HUES6 (cell line): ENCODE data around the gene MYO3B.

ENCODE experiments used
- H3K27ac ChIP-seq: 2 replicates; pipeline ENCODE4 v1.7.0; 2013; ENCODE audit warnings: low read depth, mild to moderate bottlenecking, low read length, inconsistent platforms
- H3K27me3 ChIP-seq: 2 replicates; pipeline ENCODE4 v1.6.1; 2013; ENCODE audit warnings: low read length; ENCODE audit not compliant: control insufficient read depth, insufficient read depth
- H3K36me3 ChIP-seq: 2 replicates; pipeline ENCODE4 v1.6.1; 2013; ENCODE audit warnings: low read length; ENCODE audit not compliant: control insufficient read depth, insufficient read depth
- H3K4me1 ChIP-seq: 2 replicates; pipeline ENCODE4 v1.6.1; 2013; ENCODE audit warnings: low read length; ENCODE audit not compliant: control insufficient read depth, insufficient read depth
- H3K4me3 ChIP-seq: 2 replicates; pipeline ENCODE4 v1.5.1; 2013; ENCODE audit warnings: low read depth, low read length
- H3K9ac ChIP-seq: one replicate; pipeline ENCODE4 v1.6.1; 2013; ENCODE audit warnings: mild to moderate bottlenecking, low read length
- H3K9me3 ChIP-seq: 2 replicates; pipeline ENCODE4 v1.6.1; 2013; ENCODE audit warnings: low read depth, low read length; ENCODE audit not compliant: control insufficient read depth, insufficient read depth

The MYO3B gene

DNA sequence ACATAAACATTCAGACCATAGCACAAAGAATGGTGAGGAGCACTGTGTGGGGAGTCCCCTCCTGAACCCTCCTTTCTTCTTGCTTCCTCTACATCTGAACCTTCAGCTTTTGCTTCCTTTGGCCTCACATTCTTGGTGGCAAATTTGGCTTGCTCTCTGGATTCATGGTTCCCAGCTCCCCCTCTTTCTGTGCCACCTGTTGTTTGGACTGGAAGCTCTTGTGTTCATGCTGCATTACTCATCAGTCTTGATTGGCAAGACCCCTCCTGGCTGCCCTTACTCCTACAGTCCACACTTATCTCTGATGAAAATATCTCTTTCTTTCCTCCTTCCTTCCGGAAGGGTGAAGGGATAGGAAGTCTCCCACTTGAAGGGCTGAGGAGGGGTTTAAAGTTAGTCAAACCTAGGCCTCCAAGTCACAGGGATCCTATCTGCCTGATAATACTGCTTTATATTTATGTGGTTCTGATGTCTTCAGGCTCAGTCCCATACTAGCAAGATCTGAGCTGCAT, 70.0 kb downstream of the MYO3B start:
- Histone ChIP-seq H3K4me1 (no peaks in the 10 kb centered on the region), H3K36me3 (no peaks in the 10 kb centered on the region), H3K9me3 (no peaks in the 10 kb centered on the region; the same call in 1 of the 2 replicates), H3K9ac (no peak overlapping the region), H3K27me3 (no peaks in the 10 kb centered on the region), H3K27ac (no peak overlapping the region), H3K4me3 (no peak overlapping the region)

GRCh38 chr2:170248574-170249393, 70.8 kb downstream of the MYO3B start:
- no peak overlapping the region for H3K4me3 ChIP-seq
- no peak overlapping the region for H3K27ac ChIP-seq
- no peaks in the 10 kb centered on the region for H3K4me1 ChIP-seq
- no peak overlapping the region for H3K9ac ChIP-seq
- H3K9me3 ChIP-seq, result no peaks in the 10 kb centered on the region; the same call in 1 of the 2 replicates
- H3K27me3 ChIP-seq, result no peaks in the 10 kb centered on the region
- H3K36me3 ChIP-seq, result no peaks in the 10 kb centered on the region

DNA sequence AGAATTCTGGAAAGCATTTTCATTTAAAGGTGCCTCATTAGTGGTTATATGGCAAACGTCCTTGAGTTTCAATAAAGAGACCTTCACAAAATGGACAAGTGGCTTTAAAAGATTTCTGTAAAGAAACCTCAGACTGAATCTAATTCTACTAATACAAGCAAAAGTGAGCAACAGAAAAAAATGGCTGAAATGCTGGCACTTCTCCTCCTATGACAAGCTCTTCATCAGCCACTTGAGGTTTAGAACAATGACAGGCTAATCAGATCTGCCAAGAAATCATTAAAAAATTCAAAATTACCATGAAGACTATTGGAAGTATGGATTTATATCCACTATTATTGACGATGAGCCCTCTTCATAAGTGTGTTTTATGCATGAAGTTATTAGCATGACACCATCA, 71.8 kb downstream of the MYO3B start:
- H3K4me1 ChIP-seq, result no peaks in the 10 kb centered on the region; the same call in 1 of the 2 replicates
- H3K9me3 ChIP-seq, result no peaks in the 10 kb centered on the region; the same call in 1 of the 2 replicates
- H3K27me3 ChIP-seq, result no peaks in the 10 kb centered on the region
- no peaks in the 10 kb centered on the region for H3K36me3 ChIP-seq
- no peak overlapping the region for H3K9ac ChIP-seq
- H3K4me3 ChIP-seq, result no peak overlapping the region
- H3K27ac ChIP-seq, result no peak overlapping the region

DNA sequence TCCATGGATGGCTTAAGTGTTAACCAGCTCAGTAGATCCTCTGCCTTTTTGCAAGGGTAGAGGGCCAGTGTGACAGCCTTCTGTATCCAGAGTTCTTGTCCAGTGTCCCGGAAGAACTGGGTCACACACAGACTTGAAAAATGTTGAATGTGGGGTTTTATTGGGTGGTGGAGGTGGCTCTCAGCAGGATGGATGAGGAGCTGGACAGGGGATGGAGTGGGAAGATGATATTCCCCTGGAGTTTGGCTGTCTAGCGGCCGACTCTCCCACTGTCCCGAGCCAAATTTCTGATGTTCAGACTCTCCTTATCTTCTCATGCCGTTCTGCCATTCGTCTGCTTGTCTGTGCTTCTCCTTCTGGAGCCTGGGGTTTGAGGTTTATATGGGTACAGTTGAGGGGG, 72.6 kb downstream of the MYO3B start:
- H3K4me1 ChIP-seq, result no peaks in the 10 kb centered on the region; the same call in 1 of the 2 replicates
- no peak overlapping the region for H3K4me3 ChIP-seq
- no peak overlapping the region for H3K27ac ChIP-seq
- no peaks in the 10 kb centered on the region for H3K36me3 ChIP-seq
- H3K9me3 ChIP-seq, result no peaks in the 10 kb centered on the region; the same call in 1 of the 2 replicates
- no peak overlapping the region for H3K9ac ChIP-seq
- H3K27me3 ChIP-seq, result no peaks in the 10 kb centered on the region

DNA sequence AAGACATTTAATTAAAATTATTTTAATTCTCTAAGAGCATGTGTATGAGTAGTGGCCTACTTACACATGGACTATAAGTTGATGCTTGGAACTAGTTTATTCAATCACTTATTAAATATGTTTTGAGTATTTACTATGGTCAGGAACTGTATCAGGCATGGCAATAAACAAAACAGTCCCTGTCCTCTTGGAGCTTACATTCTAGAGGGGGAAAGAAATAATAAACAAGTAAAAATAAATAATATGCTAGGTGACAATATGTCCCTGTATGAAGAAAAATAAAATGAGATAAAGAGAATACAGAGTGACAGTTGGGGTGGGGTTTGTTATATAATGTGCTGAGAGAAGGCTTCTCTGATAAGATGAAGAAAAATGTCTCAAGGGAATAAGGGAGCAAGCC, 74.5 kb downstream of the MYO3B start:
- Histone ChIP-seq H3K27me3 (no peaks in the 10 kb centered on the region), H3K9ac (no peak overlapping the region), H3K36me3 (no peaks in the 10 kb centered on the region), H3K4me1 (no peaks in the 10 kb centered on the region; the same call in 1 of the 2 replicates), H3K4me3 (no peak overlapping the region), H3K27ac (no peak overlapping the region), H3K9me3 (no peaks in the 10 kb centered on the region; the same call in 1 of the 2 replicates)

GRCh38 chr2:170253721-170254230, 75.8 kb downstream of the MYO3B start:
- H3K27ac ChIP-seq, result no peak overlapping the region; the same call in 1 of the 2 replicates
- H3K4me1 ChIP-seq, result no peaks in the 10 kb centered on the region; the same call in 1 of the 2 replicates
- no peaks in the 10 kb centered on the region for H3K27me3 ChIP-seq

GRCh38 chr2:170254293-170254732, 76.4 kb downstream of the MYO3B start:
- no peak overlapping the region; the same call in 1 of the 2 replicates for H3K27ac ChIP-seq
- no peaks in the 10 kb centered on the region; the same call in 1 of the 2 replicates for H3K4me1 ChIP-seq
- no peak overlapping the region for H3K4me3 ChIP-seq
- H3K9me3 ChIP-seq, result no peaks in the 10 kb centered on the region; the same call in 1 of the 2 replicates
- no peaks in the 10 kb centered on the region for H3K27me3 ChIP-seq
- peak overlapping the region; percentile 38 for H3K9ac ChIP-seq
- H3K36me3 ChIP-seq, result no peaks in the 10 kb centered on the region

More at GRCh38 chr2:170253721-170254230, 75.8 kb downstream of the MYO3B start:
- peak overlapping the region; percentile 38 for H3K9ac ChIP-seq
- no peaks in the 10 kb centered on the region; the same call in 1 of the 2 replicates for H3K9me3 ChIP-seq
- no peak overlapping the region for H3K4me3 ChIP-seq
- H3K36me3 ChIP-seq, result no peaks in the 10 kb centered on the region

DNA sequence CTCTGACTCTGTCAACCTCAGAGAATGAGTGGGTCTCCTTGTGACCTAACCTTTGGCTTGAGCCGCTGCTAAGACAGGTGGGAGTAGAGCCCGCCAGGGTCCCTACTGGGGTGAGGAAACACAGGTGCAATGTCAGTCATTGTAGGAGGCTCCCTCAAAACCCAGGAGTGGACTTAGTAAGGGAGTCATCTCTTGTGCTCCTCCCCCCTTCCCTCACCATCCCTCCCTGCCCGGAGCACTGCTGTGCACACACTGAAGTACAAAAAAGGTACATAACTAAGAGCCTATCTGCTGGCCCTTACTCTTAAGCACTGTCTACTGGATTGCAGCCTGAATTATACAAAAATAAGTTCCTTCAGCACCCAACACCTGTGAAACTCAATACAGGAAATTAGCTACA, 77.2 kb downstream of the MYO3B start:
- Histone ChIP-seq H3K4me1 (no peaks in the 10 kb centered on the region; the same call in 1 of the 2 replicates), H3K36me3 (no peaks in the 10 kb centered on the region), H3K9ac (no peak overlapping the region), H3K4me3 (no peak overlapping the region), H3K9me3 (no peaks in the 10 kb centered on the region; the same call in 1 of the 2 replicates), H3K27ac (no peak overlapping the region), H3K27me3 (no peaks in the 10 kb centered on the region)

DNA sequence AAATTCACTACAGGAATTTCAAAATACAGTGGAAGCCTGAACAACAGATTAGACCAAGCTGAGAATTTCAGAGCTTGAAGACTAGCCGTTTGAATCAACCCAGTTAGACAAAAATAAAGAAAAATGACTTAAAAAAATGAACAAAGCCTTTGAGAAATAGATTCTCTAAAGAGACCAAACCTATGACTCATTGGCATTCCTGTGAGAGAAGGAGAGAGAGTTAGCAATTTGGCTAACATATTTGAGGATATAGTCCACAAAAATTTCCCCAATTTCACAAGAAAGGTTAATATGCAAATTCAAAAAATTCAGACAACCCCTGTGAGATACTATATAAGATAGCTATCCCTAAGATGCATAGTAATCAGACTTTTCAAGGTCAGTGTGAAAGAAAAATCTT, 78.0 kb downstream of the MYO3B start:
- Histone ChIP-seq H3K27me3 (no peaks in the 10 kb centered on the region), H3K36me3 (no peaks in the 10 kb centered on the region), H3K9ac (no peak overlapping the region), H3K9me3 (peaks cover 5% of the 10 kb centered on the region), H3K27ac (no peak overlapping the region), H3K4me3 (no peak overlapping the region), H3K4me1 (no peaks in the 10 kb centered on the region; the same call in 1 of the 2 replicates)

DNA sequence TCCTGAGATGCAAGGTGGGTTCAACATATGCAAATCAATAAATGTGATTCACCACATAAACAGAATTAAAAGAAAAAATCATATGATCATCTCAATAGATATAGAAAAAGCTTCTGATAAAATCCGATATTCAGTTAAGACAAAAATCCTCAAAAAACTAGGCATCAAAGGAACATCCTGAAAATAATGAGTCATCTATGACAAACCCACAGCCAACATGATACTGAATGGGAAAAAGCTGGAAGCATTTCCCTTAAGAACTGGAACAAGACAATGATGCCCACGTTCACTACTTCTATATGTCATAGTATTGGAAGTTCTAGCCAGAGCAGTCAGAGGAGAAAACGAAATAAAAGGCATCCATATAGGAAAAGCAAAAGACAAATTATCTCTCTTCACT, 80.4 kb downstream of the MYO3B start:
- Histone ChIP-seq H3K27me3 (no peaks in the 10 kb centered on the region), H3K4me3 (no peak overlapping the region), H3K4me1 (peaks cover 9% of the 10 kb centered on the region; the same call in 1 of the 2 replicates), H3K9me3 (peaks cover 18% of the 10 kb centered on the region), H3K36me3 (no peaks in the 10 kb centered on the region), H3K27ac (no peak overlapping the region), H3K9ac (no peak overlapping the region)

DNA sequence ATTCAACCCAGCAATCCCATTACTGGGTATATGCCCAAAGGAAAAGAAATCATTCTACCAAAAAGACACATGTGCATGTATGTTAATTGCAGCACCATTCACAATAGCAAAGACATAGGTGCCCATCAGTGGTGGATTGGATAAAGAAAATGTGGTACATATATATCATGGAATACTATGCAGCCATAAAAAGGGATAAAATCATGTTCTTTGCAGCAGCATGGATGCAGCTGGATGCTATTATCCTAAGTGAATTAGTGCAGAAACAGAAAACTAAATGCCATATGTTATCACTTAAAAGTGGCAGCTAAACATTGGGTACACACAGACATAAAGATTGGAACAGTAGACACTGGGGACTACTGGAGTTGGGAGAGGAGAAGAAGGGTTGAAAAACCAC, 82.2 kb downstream of the MYO3B start:
- H3K9me3 ChIP-seq, result peaks cover 18% of the 10 kb centered on the region
- no peak overlapping the region for H3K9ac ChIP-seq
- no peak overlapping the region for H3K27ac ChIP-seq
- peaks cover 17% of the 10 kb centered on the region; the same call in 1 of the 2 replicates for H3K4me1 ChIP-seq
- no peaks in the 10 kb centered on the region for H3K27me3 ChIP-seq
- H3K36me3 ChIP-seq, result no peaks in the 10 kb centered on the region
- H3K4me3 ChIP-seq, result no peak overlapping the region
